SU-DHL-6 (cell line): Measurements from ENCODE around the gene LDB2.

Experiments
- H2AFZ ChIP-seq: fragments of 200-600 bp; sonication (generic); 2 replicates; pipeline ENCODE4 v1.6.1; 2014; ENCODE audit warnings: low read depth, mild to moderate bottlenecking, moderate library complexity, mixed read lengths, antibody characterized with exemption, low read length; ENCODE audit not compliant: severe bottlenecking
- H3F3A ChIP-seq: fragments of 200-600 bp; shearing (Covaris generic); 2 replicates; pipeline ENCODE4 v1.6.0; 2016; ENCODE audit warnings: antibody characterized with exemption, mild to moderate bottlenecking; ENCODE audit not compliant: insufficient read depth
- H3K27ac ChIP-seq: fragments of 200-600 bp; sonication (generic); 2 replicates; pipeline ENCODE4 v1.5.1; 2016; ENCODE audit warnings: low read depth, mild to moderate bottlenecking, low read length, moderate library complexity, mixed read lengths
- H3K27me3 ChIP-seq: fragments of 200-600 bp; sonication (generic), shearing (Covaris generic); 2 replicates; pipeline ENCODE4 v1.6.0; 2014; ENCODE audit warnings: mild to moderate bottlenecking, low read length
- H3K36me3 ChIP-seq: fragments of 200-600 bp; sonication (generic); 2 replicates; pipeline ENCODE4 v1.6.1; 2014; ENCODE audit warnings: mild to moderate bottlenecking, low read length, mixed read lengths
- H3K4me2 ChIP-seq: fragments of 300-600, 200-600 bp; shearing (Covaris generic), sonication (generic); 2 replicates; pipeline ENCODE4 v1.6.0; 2014; ENCODE audit warnings: low read length, low read depth, mild to moderate bottlenecking; ENCODE audit not compliant: poor library complexity, severe bottlenecking
- H3K4me3 ChIP-seq: fragments of 200-600 bp; sonication (generic); 2 replicates; pipeline ENCODE4 v1.5.1; 2014; ENCODE audit warnings: antibody characterized with exemption, low read length, mild to moderate bottlenecking, mixed read lengths; ENCODE audit not compliant: insufficient read depth, poor library complexity, severe bottlenecking
- H3K79me2 ChIP-seq: fragments of 200-600 bp; sonication (generic); 2 replicates; pipeline ENCODE4 v1.6.1; 2014; ENCODE audit warnings: mild to moderate bottlenecking, low read length, moderate library complexity; ENCODE audit not compliant: insufficient read depth
- H3K9ac ChIP-seq: fragments of 200-600 bp; sonication (generic); 2 replicates; pipeline ENCODE4 v1.7.0; 2014; ENCODE audit warnings: mild to moderate bottlenecking, low read length
- H3K9me2 ChIP-seq: fragments of 200-600 bp; sonication (generic); replicated peaks from 2 replicates; pipeline ENCODE4 v1.6.1; 2014; ENCODE audit warnings: low read length; ENCODE audit not compliant: insufficient read depth
- H3K9me3 ChIP-seq: fragments of 200-600 bp; sonication (generic); 2 replicates; pipeline ENCODE4 v1.6.1; 2014; ENCODE audit warnings: low read length, mixed read lengths; ENCODE audit not compliant: insufficient read depth
- H4K20me1 ChIP-seq: fragments of 200-600 bp; sonication (generic); 2 replicates; pipeline ENCODE4 v1.6.1; 2014; ENCODE audit warnings: low read depth, mild to moderate bottlenecking, antibody characterized with exemption, low read length, moderate library complexity, mixed read lengths
- CTCF ChIP-seq: fragments of 200-600 bp; sonication (generic); IDR thresholded peaks from one replicate; pipeline ENCODE4 v1.5.1; 2017; ENCODE audit warnings: antibody characterized with exemption, mild to moderate bottlenecking, low read length, moderate library complexity; ENCODE audit not compliant: insufficient read depth, poor library complexity, severe bottlenecking
- EZH2phosphoT487 ChIP-seq: fragments of 200-600 bp; sonication (generic), shearing (Covaris generic); conservative IDR thresholded peaks from 2 replicates; pipeline ENCODE4 v1.6.1; 2018; ENCODE audit warnings: mild to moderate bottlenecking, antibody characterized with exemption, low read length, moderate library complexity, mixed read lengths

LDB2 gene

GRCh38 chr4:16472537-16472936 lies 425.9 kb downstream of the LDB2 start:
- no peaks in the 10 kb centered on the region for H3K36me3 ChIP-seq
- no peaks in the 10 kb centered on the region for H3K9me2 ChIP-seq
- no peak for TF ChIP-seq CTCF
- TF ChIP-seq EZH2phosphoT487, result no peak
- H3K27me3 ChIP-seq, result no peaks in the 10 kb centered on the region
- H2AFZ ChIP-seq, result no peak overlapping the region
- no peaks in the 10 kb centered on the region for H3K79me2 ChIP-seq
- H3K9me3 ChIP-seq, result no peaks in the 10 kb centered on the region
- no peak overlapping the region for H3K27ac ChIP-seq
- H3K4me3 ChIP-seq, result no peak overlapping the region
- H3F3A ChIP-seq, result no peaks in the 10 kb centered on the region
- H3K9ac ChIP-seq, result no peak overlapping the region
- no peak overlapping the region for H3K4me2 ChIP-seq
- H4K20me1 ChIP-seq, result no peaks in the 10 kb centered on the region

- H3K4me2 ChIP-seq, result no peak overlapping the region
- H3F3A ChIP-seq, result no peaks in the 10 kb centered on the region
- no peaks in the 10 kb centered on the region for H3K27me3 ChIP-seq
- H3K79me2 ChIP-seq, result no peaks in the 10 kb centered on the region
- H3K9ac ChIP-seq, result no peak overlapping the region
- no peaks in the 10 kb centered on the region for H4K20me1 ChIP-seq
- H3K36me3 ChIP-seq, result no peaks in the 10 kb centered on the region
- H2AFZ ChIP-seq, result no peak overlapping the region
- TF ChIP-seq EZH2phosphoT487 (no peak), CTCF (no peak)
- no peak overlapping the region for H3K27ac ChIP-seq
- no peaks in the 10 kb centered on the region for H3K9me2 ChIP-seq
- no peak overlapping the region for H3K4me3 ChIP-seq
- H3K9me3 ChIP-seq, result no peaks in the 10 kb centered on the region
These were observed 431.4 kb downstream of the LDB2 start for GRCh38 chr4:16467061-16467460.

- Histone ChIP-seq H3K9ac (no peak overlapping the region), H3F3A (no peaks in the 10 kb centered on the region), H3K4me3 (no peak overlapping the region), H2AFZ (no peak overlapping the region), H3K4me2 (no peak overlapping the region), H4K20me1 (no peaks in the 10 kb centered on the region), H3K79me2 (no peaks in the 10 kb centered on the region), H3K27ac (no peak overlapping the region), H3K9me3 (no peaks in the 10 kb centered on the region), H3K27me3 (no peaks in the 10 kb centered on the region), H3K9me2 (no peaks in the 10 kb centered on the region), H3K36me3 (no peaks in the 10 kb centered on the region)
- TF ChIP-seq CTCF (no peak), EZH2phosphoT487 (no peak)
These were observed 431.9 kb downstream of the LDB2 start for GRCh38 chr4:16466581-16466980.

- Histone ChIP-seq H4K20me1 (no peaks in the 10 kb centered on the region), H3K9ac (no peak overlapping the region), H3K79me2 (no peaks in the 10 kb centered on the region), H2AFZ (no peak overlapping the region), H3K9me2 (no peaks in the 10 kb centered on the region), H3F3A (no peaks in the 10 kb centered on the region), H3K27me3 (no peaks in the 10 kb centered on the region), H3K4me3 (no peak overlapping the region), H3K36me3 (no peaks in the 10 kb centered on the region), H3K27ac (no peak overlapping the region), H3K9me3 (no peaks in the 10 kb centered on the region), H3K4me2 (no peak overlapping the region)
- TF ChIP-seq CTCF, result no peak
- no peak for TF ChIP-seq EZH2phosphoT487
These were observed 433.8 kb downstream of the LDB2 start for GRCh38 chr4:16464651-16465050.
